Panc1 (cell line): ENCODE data around the gene ERGIC1. TPM values are rescaled to one million over a fixed set of nuclear protein-coding genes. Genes with fewer than 3 reads are reported as not detected.

Experiments used
- ATAC-seq: fragments of 200-7000 bp; cut with Tn5 transposase; 2 replicates; pipeline ENCODE4 v1.9.1; 2020; ENCODE audit warnings: mild to moderate bottlenecking, moderate library complexity
- BruUV-seq: library from RNA; stranded (reverse); fragments of 400-500 nt; replicated peaks from 2 replicates; lab custom pipeline; 2021; lab: Mats Ljungman, UMichigan
- CTCF ChIA-PET: fragments of 300-600 bp; sonication (Branson Sonifier 250); formaldehyde crosslinking; loops from one replicate; lab custom pipeline; 2022; ENCODE audit warnings: antibody characterized with exemption; lab: Charles Lee
- POLR2A ChIA-PET: fragments of 300-600 bp; sonication (Branson Sonifier 250); formaldehyde crosslinking; loops from one replicate; lab custom pipeline; 2022; ENCODE audit warnings: antibody characterized with exemption; lab: Charles Lee
- DNase-seq: peaks from one replicate; pipeline ENCODE4 v3.0.0-alpha.2; 2010; ENCODE audit warnings: low read depth, low spot score
- H3K27ac ChIP-seq: 2 replicates; pipeline ENCODE4 v1.5.1; 2011; ENCODE audit warnings: mild to moderate bottlenecking, low read length, inconsistent platforms
- H3K27me3 ChIP-seq: fragments of 200-500 bp; sonication (Bioruptor generic); 2 replicates; pipeline ENCODE4 v1.6.0; 2014; ENCODE audit warnings: low read length, inconsistent platforms; ENCODE audit not compliant: control insufficient read depth, insufficient read depth
- H3K36me3 ChIP-seq: fragments of 200-500 bp; sonication (Bioruptor generic); 2 replicates; pipeline ENCODE4 v1.5.1; 2014; ENCODE audit warnings: inconsistent platforms, mild to moderate bottlenecking, low read length, moderate library complexity; ENCODE audit not compliant: control insufficient read depth, insufficient read depth
- H3K4me1 ChIP-seq: 2 replicates; pipeline ENCODE4 v1.5.1; 2011; ENCODE audit warnings: inconsistent platforms, mild to moderate bottlenecking, low read length, moderate library complexity; ENCODE audit not compliant: control insufficient read depth, insufficient read depth
- H3K4me3 ChIP-seq, 2 experiments: 2 replicates each; pipeline ENCODE4 v1.5.1; 2011 to 2012; ENCODE audit warnings: low read depth in 2 of 2, low read length in 2 of 2, mild to moderate bottlenecking in 2 of 2, inconsistent platforms in 1 of 2, moderate library complexity in 1 of 2
- H3K9me3 ChIP-seq: fragments of 200-500 bp; sonication (Bioruptor generic); 2 replicates; pipeline ENCODE4 v1.5.1; 2014; ENCODE audit warnings: low read depth, mild to moderate bottlenecking, inconsistent platforms, low read length, moderate library complexity; ENCODE audit not compliant: control insufficient read depth, insufficient read depth
- CTCF ChIP-seq: fragments of 450-650 bp; IDR thresholded peaks from 2 replicates; pipeline ENCODE4 v1.5.1; 2017; ENCODE audit warnings: mild to moderate bottlenecking
- POLR2AphosphoS5 ChIP-seq: IDR thresholded peaks from 2 replicates; pipeline ENCODE4 v1.6.1; 2012; ENCODE audit warnings: mild to moderate bottlenecking, low read depth, low read length, moderate library complexity
- SIN3A ChIP-seq: IDR thresholded peaks from 2 replicates; pipeline ENCODE4 v1.6.1; 2012; ENCODE audit warnings: low read depth, mild to moderate bottlenecking, low read length, moderate library complexity, borderline replicate concordance; ENCODE audit not compliant: insufficient read depth
- TCF7L2 ChIP-seq: IDR thresholded peaks from 2 replicates; pipeline ENCODE4 v1.6.1; 2011; ENCODE audit warnings: mild to moderate bottlenecking, low read depth, low read length, inconsistent platforms
- in situ Hi-C: cut with HindIII; loops from 2 replicates; pipeline ENCODE4 v1.10.0; 2016; ENCODE audit warnings: low sequenced_read_pairs, low pct_unique_long_range_greater_than_20kb
- intact Hi-C: fragments of 100-400 bp; cut with micrococcal nuclease; formaldehyde crosslinking; loops from one replicate; pipeline ENCODE4 v1.10.0; 2022; ENCODE audit not compliant: unreplicated experiment
- total RNA-seq: library from RNA; stranded (reverse); gene quantifications from one replicate; pipeline ENCODE4 v1.2.1, GENCODE V29; 2021; ENCODE audit not compliant: unreplicated experiment
- TF ChIP-seq, protein P1 (sequence below), 2 experiments: IDR thresholded peaks; 2 replicates each; pipeline ENCODE4 v1.6.1; 2011 to 2012; ENCODE audit warnings: low read depth in 2 of 2, control low read depth in 1 of 2, low read length in 1 of 2, mild to moderate bottlenecking in 1 of 2, moderate library complexity in 1 of 2; ENCODE audit not compliant: insufficient read depth in 1 of 2

ERGIC1 gene
- total RNA-seq, 1 experiment from 2014 or later, result 206 TPM

- TF ChIP-seq, protein P1, sequence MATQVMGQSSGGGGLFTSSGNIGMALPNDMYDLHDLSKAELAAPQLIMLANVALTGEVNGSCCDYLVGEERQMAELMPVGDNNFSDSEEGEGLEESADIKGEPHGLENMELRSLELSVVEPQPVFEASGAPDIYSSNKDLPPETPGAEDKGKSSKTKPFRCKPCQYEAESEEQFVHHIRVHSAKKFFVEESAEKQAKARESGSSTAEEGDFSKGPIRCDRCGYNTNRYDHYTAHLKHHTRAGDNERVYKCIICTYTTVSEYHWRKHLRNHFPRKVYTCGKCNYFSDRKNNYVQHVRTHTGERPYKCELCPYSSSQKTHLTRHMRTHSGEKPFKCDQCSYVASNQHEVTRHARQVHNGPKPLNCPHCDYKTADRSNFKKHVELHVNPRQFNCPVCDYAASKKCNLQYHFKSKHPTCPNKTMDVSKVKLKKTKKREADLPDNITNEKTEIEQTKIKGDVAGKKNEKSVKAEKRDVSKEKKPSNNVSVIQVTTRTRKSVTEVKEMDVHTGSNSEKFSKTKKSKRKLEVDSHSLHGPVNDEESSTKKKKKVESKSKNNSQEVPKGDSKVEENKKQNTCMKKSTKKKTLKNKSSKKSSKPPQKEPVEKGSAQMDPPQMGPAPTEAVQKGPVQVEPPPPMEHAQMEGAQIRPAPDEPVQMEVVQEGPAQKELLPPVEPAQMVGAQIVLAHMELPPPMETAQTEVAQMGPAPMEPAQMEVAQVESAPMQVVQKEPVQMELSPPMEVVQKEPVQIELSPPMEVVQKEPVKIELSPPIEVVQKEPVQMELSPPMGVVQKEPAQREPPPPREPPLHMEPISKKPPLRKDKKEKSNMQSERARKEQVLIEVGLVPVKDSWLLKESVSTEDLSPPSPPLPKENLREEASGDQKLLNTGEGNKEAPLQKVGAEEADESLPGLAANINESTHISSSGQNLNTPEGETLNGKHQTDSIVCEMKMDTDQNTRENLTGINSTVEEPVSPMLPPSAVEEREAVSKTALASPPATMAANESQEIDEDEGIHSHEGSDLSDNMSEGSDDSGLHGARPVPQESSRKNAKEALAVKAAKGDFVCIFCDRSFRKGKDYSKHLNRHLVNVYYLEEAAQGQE (IDR thresholded peaks at IDR 0.05; ENCODE audit: insufficient read depth in 1 of 2, low read depth in 2 of 2, low read length in 1 of 2), result no peak
- TF ChIP-seq POLR2AphosphoS5 (no peak), CTCF (no peak), SIN3A (no peak), TCF7L2 (no peak)
- H3K27me3 ChIP-seq, result no peaks in the 10 kb centered on the region
- no peak overlapping the region for H3K27ac ChIP-seq
- DNase-seq, result no peak
- POLR2A ChIA-PET, result no interaction called here
- intact Hi-C loops (no loop called here), in situ Hi-C loops (no loop called here)
- H3K4me3 ChIP-seq, result no peak overlapping the region
- ATAC-seq, result no peak
- H3K36me3 ChIP-seq, result peaks cover 2% of the 10 kb centered on the region; the same call in 1 of the 2 replicates
- H3K4me1 ChIP-seq, result peaks cover 6% of the 10 kb centered on the region
- H3K9me3 ChIP-seq, result no peaks in the 10 kb centered on the region
- BruUV-seq, result no TSS peak
- CTCF ChIA-PET, result no interaction called here
Measured at GRCh38 chr5:172925336-172925948, 91.4 kb downstream of the ERGIC1 start.

DNA sequence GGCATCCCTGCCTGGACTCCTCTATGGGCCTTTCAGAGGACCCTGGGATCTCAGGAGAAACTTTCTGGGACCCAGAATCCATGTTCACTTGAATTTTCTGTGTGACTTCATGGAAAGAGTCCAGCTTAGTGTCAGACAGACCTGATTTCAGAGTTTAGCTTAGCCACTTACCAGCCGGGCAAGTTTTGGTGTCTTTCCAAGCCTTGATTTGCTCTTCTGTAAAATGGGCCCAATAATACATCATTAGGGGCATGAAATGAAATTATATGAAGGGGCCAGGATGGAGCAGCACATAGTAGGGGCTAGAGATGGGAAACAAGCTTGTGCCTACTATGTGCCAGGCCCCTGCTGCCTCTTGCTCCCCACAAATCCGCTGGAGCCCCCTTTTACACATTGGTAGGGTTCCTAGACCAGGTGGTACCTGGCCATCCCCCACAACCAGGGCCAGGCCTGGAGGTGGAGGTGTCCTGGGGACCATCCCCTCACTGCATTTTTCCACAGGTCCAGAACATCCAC is 92.0 kb downstream of the ERGIC1 start:
- Histone ChIP-seq H3K4me1 (peaks cover 12% of the 10 kb centered on the region), H3K36me3 (peaks cover 2% of the 10 kb centered on the region; the same call in 1 of the 2 replicates), H3K4me3 (no peak overlapping the region), H3K9me3 (no peaks in the 10 kb centered on the region), H3K27ac (no peak overlapping the region), H3K27me3 (no peaks in the 10 kb centered on the region)
- TF ChIP-seq CTCF, result no peak
- no peak for TF ChIP-seq SIN3A
- TF ChIP-seq TCF7L2, result no peak
- no peak; the same call in 1 of the 2 replicates for TF ChIP-seq POLR2AphosphoS5
- TF ChIP-seq, protein P1 (IDR thresholded peaks at IDR 0.05; ENCODE audit: insufficient read depth in 1 of 2, low read depth in 2 of 2, low read length in 1 of 2), result no peak
- in situ Hi-C loops, result no loop called here
- ChIA-PET POLR2A (no interaction called here), CTCF (interaction anchor here (0.7 kb wide), 1 partner anchor 620 kb away, joined by 4 read pairs; no protein-coding TSS in a partner anchor)
- ATAC-seq (no peak), DNase-seq (no peak)
- BruUV-seq, result no TSS peak
- intact Hi-C loops, result no loop called here
